CD4-positive, alpha-beta T cell treated with Interleukin-17A for 4 hours (primary cell): ENCODE data around the gene JMY.
A peak's percentile ranks its signal among the peaks of the same experiment; 100 is the strongest.

Experiments used
- DNase-seq: peaks from one replicate; pipeline ENCODE4 v3.0.0-alpha.2; 2020; ENCODE audit warnings: mixed read lengths

The JMY gene, protein sequence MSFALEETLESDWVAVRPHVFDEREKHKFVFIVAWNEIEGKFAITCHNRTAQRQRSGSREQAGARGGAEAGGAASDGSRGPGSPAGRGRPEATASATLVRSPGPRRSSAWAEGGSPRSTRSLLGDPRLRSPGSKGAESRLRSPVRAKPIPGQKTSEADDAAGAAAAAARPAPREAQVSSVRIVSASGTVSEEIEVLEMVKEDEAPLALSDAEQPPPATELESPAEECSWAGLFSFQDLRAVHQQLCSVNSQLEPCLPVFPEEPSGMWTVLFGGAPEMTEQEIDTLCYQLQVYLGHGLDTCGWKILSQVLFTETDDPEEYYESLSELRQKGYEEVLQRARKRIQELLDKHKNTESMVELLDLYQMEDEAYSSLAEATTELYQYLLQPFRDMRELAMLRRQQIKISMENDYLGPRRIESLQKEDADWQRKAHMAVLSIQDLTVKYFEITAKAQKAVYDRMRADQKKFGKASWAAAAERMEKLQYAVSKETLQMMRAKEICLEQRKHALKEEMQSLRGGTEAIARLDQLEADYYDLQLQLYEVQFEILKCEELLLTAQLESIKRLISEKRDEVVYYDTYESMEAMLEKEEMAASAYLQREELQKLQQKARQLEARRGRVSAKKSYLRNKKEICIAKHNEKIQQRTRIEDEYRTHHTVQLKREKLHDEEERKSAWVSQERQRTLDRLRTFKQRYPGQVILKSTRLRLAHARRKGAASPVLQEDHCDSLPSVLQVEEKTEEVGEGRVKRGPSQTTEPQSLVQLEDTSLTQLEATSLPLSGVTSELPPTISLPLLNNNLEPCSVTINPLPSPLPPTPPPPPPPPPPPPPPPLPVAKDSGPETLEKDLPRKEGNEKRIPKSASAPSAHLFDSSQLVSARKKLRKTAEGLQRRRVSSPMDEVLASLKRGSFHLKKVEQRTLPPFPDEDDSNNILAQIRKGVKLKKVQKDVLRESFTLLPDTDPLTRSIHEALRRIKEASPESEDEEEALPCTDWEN

DNA sequence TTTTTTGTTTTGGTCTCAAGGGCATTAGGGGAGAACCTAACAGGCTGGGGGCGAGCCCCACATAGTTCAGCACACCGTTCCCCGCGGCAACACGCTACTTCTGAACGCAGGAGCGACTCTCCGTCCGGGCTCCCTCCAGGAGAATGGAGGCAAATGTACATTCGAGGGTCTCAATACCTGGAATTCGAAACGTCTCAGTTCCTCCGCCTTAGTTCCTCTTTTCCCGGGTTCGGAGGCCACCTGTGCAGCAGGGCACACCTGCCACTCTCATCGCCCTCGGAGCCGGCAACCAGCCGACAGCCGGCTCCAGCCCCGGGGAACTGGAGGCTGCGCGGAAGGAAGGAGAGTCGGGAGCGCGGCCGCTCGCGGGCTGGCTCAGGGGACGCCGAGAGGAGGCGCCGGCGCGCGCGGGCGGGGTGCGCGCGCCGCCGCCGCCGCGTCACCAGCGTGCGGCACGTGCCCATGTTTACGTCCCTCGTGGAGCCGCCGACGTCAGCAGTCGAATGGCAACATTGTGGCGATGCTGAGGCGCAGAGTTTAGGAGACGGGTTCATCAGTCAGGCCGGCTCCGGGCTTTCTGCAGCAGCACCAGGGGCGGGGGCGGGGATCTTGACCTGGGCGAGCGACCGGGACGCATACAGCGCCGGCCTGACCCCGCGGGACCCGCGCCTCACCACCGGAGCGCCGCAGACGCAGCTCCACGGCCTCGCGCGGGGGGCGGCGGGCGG lies at the start of gene JMY:
Gene JMY, plus strand, starts transcription at position 498 of the 728 bp plus-strand sequence. CDS start 520 bp downstream, outside the sequence.
- DNase-seq: peak; percentile 87

DNA sequence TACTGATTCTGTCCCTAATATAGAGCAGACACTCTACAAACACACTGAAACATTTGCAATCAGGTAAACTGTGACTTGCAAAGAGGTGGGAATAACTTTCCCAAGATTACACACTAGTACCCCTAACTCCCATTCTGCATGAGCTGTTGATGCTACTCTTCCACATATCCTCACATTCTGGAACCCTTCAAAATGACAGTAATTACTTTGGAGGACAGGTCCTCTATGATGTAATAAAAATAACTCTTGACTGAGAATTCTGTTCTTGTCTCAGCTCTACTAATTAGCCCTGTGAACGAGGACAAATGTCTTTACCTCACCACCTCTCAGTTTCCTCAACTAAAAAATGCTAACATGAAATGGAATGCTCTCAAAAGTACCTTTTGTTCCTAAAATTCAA lies 49.5 kb upstream of the JMY start:
- DNase-seq: no peak

DNA sequence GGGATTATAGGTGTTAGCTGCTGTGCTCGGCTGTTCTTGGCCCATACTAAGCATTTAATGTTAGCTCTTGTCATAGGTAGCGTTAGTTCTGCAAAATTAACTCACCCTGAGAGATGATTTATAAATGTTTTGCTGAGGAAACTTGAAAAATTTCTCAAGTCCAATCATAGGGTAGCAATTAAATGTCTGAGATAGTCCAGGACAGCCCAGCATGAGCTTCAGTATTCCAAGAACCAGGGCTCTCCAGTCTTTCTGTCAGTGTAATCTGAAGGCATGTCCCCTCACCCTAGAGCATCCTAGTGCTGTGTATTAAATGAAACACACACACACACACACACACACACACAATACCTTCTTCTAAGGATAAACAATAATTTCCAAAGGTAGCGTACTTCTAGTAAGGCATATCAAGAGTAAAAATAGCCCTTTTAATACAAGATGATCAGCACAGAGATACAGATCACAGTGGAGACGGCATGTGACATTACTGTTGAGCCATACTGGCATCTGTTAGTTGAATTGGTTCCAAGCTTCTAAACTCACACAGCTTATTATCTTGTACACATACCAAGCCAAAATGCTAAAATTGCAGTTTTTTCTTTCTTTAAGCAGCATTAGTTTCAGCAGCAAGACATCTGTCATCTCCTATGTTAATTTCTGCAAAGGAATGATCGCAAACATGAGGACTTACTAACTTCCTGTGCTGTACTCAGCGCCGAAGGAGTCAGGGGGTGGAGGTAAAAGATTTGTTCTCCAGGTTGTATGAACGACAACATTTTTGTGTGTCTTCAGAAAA lies 46.3 kb upstream of the JMY start:
- no peak for DNase-seq

DNA sequence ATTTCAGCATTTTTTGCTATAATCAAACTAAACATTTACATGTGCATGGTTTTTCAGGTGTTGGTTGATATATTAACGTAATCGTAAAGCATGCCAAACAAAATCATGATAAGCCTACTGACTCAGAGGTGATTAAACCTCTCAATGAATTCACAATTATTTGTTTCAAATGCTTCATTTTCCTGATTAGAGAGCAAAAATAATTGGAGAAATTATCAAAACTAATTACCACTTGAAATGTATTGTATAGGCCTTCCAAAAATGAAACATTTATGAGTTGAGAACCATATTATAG lies 45.7 kb upstream of the JMY start:
- no peak for DNase-seq

DNA sequence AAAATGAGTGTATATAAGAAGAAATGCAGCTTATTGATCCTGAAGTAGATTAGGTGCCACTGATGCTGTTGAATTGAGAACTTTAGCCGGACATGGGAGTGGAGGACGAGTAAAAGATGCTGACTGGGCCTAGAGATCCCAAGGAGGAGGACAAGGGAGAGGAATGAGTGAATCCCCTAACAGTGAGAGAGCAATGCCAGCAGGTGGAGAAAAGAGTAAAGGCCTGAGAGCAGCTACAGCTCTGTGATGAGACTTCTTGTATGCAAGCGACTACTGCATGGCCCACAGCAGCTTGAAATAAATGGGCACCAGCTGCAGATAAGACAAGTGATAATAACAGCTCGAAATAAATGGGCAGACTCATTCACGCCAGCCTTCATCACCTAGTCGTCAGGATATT lies 44.5 kb upstream of the JMY start:
- DNase-seq: no peak

DNA sequence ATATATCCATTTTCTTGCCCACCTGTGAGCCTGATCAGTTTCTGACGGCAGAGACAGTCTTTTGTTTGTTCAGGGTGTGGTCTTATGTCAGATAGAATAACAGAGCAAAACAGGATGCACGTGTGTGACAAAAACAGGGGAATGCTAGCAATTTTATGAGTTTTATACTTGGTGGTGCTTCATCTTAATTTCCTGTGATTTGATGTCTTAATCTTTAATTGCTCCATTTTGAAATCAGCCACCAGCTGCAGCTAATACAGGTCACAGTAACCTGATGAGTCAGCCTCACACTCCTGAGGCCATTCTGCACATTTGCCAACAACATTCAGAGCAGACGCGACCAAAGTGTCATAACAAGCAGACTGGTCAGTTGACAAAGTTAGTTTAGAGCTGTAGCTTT lies 42.3 kb upstream of the JMY start:
- no peak for DNase-seq

DNA sequence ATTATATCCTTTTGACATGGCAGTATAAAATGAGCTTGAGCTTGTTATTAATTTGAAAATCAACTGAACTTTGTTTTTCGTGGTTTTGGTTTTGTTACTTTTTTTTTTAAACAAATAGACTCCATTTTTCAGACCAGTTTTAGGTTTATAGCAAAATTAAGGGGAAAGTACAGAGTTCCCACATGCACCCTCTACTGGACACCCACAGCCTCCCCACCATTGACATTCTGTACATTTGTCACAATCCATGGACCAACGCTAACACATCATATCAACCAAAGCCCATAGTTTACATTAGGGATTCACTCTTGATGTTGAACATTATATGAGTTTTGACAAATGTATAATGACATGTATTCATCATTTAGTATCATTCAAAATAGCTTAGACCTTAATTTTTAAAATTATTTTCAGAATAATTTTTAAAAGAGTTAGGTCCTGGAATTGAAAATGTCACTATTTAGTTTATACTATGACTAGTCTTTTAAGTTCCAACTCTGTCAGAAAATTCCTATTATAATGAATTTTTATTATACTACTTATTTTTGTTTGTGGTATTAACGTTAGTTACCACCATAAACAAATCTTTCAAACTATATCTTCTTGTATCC lies 35.3 kb upstream of the JMY start:
- DNase-seq: no peak

DNA sequence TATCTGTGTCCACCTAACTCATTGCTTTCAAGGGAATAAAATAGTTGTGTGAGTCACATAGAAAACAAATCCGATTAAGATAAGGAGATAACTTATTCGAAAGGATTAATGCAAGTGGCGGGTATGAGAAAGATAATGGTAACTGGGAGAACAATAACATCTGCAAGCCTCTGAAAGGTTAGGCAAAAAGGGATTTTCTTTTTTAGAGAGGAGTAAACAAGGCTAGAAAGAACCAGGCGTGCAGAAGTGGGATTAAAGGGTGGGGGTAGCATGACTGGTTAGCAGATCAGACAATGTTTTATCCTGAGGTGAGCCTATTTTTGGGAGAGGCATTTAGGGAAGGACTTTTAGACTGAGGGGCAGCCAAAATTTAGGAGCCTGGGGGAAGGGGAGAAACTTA lies 34.7 kb upstream of the JMY start:
- no peak for DNase-seq

DNA sequence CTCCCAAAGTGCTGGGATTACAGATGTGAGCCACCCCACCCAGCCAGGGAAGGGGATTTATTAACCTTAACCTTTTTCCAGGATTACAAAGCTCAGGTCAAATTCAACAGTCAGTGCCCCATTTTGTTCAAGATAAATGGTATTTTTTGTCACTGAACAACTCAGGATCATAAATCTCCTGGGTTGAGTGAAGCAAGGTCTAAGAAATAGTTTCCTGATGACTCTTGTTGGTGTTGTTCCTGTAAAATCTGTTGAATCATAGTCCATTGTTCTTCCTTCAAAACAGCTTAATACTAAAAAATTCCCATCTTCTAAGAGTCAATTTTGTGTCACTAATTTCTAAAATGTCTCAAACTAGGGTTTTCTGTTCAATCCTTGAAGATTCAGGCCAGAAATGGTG lies 33.9 kb upstream of the JMY start:
- no peak for DNase-seq

DNA sequence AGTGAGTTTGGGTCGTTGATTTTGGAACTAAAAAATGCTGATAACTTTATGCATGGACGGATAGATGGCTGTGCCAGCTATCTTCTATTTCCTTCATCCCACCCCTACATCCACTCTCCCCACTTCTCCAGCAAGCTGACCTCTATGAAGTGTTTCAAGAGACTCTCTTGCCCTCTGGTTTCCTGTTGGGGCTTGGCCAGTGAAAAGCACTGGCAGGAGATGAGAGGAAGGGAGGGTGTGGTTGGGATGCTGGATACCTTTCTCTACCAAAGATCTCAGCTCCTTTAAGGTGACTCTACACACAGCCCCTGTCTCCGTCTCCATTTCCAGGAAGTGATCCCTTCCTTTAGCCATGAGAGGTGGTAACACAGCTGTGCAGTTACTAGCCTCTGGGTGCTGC lies 30.0 kb upstream of the JMY start:
- DNase-seq: no peak

DNA sequence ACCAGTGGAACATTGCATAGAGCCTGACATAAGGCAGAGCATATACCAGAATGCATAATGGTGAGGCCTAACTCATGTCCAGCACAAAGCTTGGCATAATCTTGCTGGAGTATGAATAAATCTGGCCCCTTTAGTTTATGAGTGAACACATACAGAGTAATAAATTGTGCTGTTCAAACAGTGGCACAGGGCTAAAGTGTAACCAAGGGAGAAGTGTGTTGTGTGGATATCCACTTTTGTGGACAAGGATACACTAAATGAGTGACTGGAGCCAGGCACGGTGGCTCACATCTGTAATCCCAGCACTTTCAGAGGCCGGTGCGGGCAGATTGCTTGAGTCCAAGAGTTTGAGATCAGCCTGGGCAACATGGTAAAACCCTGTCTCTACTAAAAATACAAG lies 29.4 kb upstream of the JMY start:
- no peak for DNase-seq

DNA sequence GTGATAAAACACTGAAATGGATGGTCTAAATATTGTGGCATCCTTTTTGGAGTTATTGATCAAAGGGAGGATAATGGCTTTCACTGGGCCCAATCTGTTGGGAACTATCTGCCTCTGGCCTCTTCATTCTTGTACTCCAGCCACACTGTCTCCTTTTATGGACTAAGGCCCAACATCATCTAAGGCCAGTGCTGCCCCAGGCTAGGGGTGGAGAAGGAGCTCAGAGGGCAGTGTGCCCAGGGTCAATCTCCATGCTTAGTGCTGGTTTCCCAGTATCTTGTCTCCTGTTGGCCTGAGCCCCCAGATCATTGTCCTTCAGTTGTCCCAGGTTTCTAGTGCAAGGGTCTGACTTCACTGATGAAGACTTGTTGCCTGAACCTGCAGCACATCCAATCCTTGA lies 26.4 kb upstream of the JMY start:
- DNase-seq: no peak

DNA sequence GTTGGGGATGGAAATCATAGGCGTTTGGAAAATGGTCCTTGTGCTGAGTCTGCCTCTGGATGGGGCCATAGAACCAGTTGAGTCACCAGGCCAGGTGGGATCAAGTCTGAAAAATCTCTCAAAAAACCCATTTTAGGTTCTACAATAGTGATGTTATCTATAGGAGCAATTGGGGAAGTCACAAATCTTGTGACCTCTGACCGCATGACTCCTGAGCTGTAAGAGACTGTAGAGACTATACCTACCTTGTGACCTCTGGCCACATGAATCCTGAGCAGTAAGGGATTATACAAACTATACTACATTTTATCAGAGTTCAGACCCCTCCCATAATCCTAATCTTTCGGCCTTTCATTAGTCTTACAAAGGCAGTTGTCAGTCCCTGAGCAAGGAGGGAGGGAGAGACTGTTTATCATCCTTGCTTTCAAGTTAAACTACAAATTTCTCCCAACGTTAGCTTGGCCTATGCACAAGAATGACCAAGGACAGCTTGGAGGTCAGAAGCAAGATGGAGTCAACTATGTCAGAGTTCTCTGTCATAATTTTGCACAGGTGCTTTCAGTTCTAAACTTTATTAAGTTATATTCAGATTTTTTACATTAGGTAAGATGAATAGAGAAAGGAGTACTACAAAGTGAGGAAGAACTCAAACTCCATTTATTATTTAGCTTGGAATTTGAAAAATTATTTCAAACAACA lies 11.5 kb upstream of the JMY start:
- no peak for DNase-seq

DNA sequence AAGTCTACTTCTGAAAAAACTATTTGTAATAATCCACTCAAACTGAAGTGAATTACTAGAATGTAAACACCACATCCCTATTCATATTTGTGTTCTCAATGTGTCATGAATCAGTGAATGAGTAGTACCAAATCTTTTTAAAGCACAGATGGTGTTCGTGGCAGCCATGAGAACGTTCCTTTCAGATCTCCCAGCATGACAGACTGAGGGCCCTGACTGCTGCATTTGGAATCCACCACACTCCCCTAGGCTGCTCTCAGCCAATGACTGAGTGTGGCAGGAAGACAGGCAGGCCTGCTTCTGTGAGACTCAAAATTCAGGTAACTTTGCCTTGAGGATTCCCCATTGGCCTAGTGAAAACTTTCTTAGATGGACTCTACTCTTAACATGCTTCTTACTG lies 10.9 kb upstream of the JMY start:
- no peak for DNase-seq

DNA sequence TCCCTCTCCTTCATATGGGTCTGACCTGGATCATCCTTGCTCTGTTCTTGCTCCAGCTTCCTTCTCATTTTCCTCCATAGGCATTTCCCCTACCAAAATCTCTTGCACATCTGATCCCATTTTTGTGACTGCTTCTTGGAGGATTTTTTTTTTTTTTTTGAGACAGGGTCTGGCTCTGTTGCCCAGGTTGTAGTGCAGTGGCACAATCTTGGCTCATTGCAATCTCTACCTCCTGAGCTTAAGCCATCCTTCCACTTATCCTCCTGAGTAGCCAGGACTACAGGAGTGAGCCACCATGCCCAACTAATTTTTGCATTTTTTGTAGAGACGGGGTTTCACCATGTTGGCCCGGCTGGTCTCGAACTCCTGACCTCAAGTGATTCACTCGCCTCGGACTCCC lies 10.5 kb upstream of the JMY start:
- no peak for DNase-seq

DNA sequence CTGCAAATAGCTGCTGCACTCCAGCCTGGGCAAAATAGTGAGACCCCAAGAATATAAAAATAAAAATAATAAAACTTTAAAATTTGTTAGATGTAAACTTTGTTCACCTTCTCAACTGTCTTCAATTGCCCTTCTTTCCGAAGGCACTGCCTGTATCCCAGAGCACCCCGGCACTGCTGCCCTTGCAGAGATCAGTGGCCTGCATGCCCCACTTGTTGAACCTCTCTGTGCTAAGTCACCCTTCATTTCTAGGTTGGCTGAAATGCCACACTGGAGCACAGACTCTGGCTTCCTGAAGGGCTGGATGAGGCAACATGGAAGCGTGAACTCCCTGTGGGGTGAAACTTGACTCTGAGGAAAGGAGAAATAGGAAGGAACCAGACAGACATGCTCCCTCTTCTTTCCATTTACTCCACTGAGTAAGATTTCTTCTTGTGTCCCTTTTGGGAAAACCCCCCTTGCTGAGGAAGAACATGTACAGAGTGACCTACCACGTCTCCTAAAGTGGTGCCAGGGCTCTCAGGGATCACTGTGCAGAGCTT lies 8.4 kb upstream of the JMY start:
- no peak for DNase-seq

DNA sequence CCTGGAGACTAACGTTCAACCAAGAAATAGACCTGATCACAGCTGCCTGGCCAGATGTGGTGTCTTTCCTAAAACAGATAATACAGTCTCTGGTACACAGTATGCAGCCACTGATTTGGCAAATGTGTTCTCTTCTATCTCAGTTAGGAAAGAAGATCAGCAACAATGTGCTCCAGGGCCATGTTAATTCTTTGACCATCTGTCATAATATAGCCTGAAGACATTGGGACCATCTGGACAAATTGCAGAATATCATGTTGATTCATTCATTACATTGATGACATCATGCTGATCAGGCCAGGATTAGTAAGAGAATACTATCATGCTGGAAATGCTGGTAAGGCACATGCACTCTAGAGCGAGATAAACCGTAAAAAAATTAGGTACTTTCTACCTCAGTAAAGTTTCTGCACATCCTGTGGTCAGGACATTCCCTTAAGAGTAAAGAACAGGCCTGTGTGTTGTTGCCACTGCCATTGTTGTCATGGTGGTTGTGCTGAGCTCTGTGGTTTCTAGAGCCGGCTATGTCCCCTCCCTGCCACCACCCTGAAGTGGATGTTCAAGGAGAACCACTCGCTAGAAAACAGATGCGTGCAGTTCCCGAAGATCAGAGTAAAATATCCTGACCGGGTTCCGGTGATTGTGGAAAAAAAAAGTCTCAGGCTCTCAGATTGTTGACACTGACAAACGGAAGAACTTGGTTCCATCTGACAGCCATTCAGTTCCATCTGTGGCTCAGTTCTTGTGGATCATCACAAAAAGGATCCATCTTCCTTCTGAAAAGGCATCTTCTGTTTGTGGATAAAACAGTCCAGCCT lies 6.4 kb upstream of the JMY start:
- no peak for DNase-seq

DNA sequence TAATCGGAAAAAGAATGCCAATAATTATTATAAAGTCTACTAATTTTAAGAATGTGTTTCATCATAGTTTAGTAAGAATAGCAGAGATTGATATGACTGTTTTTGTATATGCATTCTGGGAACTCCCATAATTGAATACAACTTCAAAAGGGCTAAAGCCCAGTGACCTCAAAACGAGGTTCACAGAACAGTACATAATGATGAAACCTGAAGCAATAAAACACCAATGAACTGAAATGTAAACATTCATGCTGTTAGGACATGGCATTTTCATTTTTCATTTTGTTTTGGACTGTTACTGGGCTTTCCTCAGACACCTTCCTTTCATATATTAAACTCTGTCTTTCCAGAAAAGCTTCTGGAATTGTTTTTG lies 684 bp upstream of the JMY start:
- DNase-seq: no peak

DNA sequence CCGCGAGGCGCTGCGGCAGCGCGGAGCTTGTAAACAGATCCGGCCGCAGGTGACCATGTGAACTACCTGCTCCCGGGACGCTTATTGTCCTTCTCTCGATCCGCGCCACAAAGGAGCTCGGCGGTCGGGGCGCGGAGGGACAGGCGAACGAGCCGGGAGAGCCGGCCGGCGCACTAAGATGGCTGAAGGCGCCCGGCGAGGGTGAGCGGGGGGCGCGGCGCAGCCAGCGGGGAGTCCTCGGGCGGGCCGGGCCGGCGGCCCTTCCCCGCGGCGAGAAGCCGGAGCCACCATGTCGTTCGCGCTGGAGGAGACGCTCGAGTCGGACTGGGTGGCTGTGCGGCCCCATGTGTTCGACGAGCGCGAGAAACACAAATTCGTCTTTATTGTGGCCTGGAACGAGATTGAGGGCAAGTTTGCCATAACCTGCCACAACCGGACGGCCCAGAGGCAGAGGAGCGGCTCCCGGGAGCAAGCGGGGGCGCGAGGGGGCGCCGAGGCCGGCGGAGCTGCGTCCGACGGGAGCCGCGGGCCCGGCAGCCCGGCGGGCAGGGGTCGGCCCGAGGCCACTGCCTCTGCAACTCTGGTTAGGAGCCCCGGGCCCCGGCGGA lies 535 bp downstream of the JMY start:
- DNase-seq: peak; percentile 43
